ENCODE results near the gene SCYGR7. TPM values are rescaled to one million over a fixed set of nuclear protein-coding genes. Genes with fewer than 3 reads are reported as not detected.

Gene SCYGR7
- total and polyA plus RNA-seq, 2 of the 13 experiments (the other 11 are each of a cell fraction or from before 2014, with no cell fraction given), result not detected

DNA sequence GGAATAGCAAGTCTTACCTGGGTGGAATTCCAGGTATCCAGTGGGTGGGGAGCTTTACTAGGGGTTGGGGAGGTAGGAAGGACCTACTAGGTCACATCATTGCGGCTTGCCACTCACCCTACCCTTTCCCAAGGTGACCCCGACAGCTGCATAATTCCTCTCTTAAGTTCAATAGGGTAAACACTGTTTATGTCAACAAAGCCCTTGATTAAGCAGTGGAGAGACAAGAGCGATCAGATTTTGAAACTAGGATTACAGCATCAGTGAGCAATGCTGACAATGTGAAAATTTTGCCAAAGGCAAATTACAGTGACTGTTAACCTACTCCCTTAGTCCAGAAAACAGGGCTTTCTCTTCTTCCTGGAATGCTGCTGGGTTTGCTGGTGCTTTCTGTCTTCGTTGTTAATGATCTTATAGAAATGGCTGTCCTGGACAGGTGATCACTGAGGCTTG lies 24.8 kb upstream of the SCYGR7 start (continued):
- TF ChIP-seq, protein P1, sequence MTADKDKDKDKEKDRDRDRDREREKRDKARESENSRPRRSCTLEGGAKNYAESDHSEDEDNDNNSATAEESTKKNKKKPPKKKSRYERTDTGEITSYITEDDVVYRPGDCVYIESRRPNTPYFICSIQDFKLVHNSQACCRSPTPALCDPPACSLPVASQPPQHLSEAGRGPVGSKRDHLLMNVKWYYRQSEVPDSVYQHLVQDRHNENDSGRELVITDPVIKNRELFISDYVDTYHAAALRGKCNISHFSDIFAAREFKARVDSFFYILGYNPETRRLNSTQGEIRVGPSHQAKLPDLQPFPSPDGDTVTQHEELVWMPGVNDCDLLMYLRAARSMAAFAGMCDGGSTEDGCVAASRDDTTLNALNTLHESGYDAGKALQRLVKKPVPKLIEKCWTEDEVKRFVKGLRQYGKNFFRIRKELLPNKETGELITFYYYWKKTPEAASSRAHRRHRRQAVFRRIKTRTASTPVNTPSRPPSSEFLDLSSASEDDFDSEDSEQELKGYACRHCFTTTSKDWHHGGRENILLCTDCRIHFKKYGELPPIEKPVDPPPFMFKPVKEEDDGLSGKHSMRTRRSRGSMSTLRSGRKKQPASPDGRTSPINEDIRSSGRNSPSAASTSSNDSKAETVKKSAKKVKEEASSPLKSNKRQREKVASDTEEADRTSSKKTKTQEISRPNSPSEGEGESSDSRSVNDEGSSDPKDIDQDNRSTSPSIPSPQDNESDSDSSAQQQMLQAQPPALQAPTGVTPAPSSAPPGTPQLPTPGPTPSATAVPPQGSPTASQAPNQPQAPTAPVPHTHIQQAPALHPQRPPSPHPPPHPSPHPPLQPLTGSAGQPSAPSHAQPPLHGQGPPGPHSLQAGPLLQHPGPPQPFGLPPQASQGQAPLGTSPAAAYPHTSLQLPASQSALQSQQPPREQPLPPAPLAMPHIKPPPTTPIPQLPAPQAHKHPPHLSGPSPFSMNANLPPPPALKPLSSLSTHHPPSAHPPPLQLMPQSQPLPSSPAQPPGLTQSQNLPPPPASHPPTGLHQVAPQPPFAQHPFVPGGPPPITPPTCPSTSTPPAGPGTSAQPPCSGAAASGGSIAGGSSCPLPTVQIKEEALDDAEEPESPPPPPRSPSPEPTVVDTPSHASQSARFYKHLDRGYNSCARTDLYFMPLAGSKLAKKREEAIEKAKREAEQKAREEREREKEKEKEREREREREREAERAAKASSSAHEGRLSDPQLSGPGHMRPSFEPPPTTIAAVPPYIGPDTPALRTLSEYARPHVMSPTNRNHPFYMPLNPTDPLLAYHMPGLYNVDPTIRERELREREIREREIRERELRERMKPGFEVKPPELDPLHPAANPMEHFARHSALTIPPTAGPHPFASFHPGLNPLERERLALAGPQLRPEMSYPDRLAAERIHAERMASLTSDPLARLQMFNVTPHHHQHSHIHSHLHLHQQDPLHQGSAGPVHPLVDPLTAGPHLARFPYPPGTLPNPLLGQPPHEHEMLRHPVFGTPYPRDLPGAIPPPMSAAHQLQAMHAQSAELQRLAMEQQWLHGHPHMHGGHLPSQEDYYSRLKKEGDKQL (CRISPR knock-in tag; IDR thresholded peaks at IDR 0.05; ENCODE audit: low read depth), result no peak
- TF ChIP-seq RARA (CRISPR knock-in tag; IDR thresholded peaks at IDR 0.05), result peak; percentile 54
- TF ChIP-seq ZNF276 (CRISPR knock-in tag; IDR thresholded peaks at IDR 0.05; ENCODE audit: low read depth), result no peak
- no peak for TF ChIP-seq RBFOX2 (IDR thresholded peaks at IDR 0.05; ENCODE audit: low read depth, low read length)
- TF ChIP-seq, protein P2, sequence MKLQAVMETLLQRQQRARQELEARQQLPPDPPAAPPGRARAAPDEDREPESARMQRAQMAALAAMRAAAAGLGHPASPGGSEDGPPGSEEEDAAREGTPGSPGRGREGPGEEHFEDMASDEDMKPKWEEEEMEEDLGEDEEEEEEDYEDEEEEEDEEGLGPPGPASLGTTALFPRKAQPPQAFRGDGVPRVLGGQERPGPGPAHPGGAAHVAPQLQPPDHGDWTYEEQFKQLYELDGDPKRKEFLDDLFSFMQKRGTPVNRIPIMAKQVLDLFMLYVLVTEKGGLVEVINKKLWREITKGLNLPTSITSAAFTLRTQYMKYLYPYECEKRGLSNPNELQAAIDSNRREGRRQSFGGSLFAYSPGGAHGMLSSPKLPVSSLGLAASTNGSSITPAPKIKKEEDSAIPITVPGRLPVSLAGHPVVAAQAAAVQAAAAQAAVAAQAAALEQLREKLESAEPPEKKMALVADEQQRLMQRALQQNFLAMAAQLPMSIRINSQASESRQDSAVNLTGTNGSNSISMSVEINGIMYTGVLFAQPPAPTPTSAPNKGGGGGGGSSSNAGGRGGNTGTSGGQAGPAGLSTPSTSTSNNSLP (IDR thresholded peaks at IDR 0.05; ENCODE audit: low read depth, low read length), result peak; percentile 66; the same call in 1 of the 2 replicates
- no peak for TF ChIP-seq ZNF253 (CRISPR knock-in tag; IDR thresholded peaks at IDR 0.05; ENCODE audit: borderline replicate concordance)
- no peak for TF ChIP-seq ARNT (IDR thresholded peaks at IDR 0.05)
- no peak for TF ChIP-seq ZNF564 (CRISPR knock-in tag; IDR thresholded peaks at IDR 0.05)
- TF ChIP-seq ZNF263 (CRISPR knock-in tag; IDR thresholded peaks at IDR 0.05), result no peak
- TF ChIP-seq, protein P3, sequence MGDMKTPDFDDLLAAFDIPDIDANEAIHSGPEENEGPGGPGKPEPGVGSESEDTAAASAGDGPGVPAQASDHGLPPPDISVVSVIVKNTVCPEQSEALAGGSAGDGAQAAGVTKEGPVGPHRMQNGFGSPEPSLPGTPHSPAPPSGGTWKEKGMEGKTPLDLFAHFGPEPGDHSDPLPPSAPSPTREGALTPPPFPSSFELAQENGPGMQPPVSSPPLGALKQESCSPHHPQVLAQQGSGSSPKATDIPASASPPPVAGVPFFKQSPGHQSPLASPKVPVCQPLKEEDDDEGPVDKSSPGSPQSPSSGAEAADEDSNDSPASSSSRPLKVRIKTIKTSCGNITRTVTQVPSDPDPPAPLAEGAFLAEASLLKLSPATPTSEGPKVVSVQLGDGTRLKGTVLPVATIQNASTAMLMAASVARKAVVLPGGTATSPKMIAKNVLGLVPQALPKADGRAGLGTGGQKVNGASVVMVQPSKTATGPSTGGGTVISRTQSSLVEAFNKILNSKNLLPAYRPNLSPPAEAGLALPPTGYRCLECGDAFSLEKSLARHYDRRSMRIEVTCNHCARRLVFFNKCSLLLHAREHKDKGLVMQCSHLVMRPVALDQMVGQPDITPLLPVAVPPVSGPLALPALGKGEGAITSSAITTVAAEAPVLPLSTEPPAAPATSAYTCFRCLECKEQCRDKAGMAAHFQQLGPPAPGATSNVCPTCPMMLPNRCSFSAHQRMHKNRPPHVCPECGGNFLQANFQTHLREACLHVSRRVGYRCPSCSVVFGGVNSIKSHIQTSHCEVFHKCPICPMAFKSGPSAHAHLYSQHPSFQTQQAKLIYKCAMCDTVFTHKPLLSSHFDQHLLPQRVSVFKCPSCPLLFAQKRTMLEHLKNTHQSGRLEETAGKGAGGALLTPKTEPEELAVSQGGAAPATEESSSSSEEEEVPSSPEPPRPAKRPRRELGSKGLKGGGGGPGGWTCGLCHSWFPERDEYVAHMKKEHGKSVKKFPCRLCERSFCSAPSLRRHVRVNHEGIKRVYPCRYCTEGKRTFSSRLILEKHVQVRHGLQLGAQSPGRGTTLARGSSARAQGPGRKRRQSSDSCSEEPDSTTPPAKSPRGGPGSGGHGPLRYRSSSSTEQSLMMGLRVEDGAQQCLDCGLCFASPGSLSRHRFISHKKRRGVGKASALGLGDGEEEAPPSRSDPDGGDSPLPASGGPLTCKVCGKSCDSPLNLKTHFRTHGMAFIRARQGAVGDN (CRISPR knock-in tag; IDR thresholded peaks at IDR 0.05), result no peak
- no peak for TF ChIP-seq MTF2 (CRISPR knock-in tag; IDR thresholded peaks at IDR 0.05; ENCODE audit: borderline replicate concordance)
- no peak for TF ChIP-seq PITX1 (CRISPR knock-in tag; IDR thresholded peaks at IDR 0.05)
- TF ChIP-seq ZNF260 (CRISPR knock-in tag; IDR thresholded peaks at IDR 0.05; ENCODE audit: borderline replicate concordance, low read depth), result no peak
- no peak for TF ChIP-seq NR0B2 (CRISPR knock-in tag; IDR thresholded peaks at IDR 0.05)
- TF ChIP-seq KAT8 (CRISPR knock-in tag; IDR thresholded peaks at IDR 0.05), result no peak
- TF ChIP-seq ZNF816 (CRISPR knock-in tag; IDR thresholded peaks at IDR 0.05; ENCODE audit: borderline replicate concordance), result no peak
- no peak for TF ChIP-seq ZNF556 (CRISPR knock-in tag; IDR thresholded peaks at IDR 0.05; ENCODE audit: borderline replicate concordance)
